ENCODE results near the gene MRPL52.
"Not testable (repeated sequence)": the region's sequence is repeated elsewhere in the genome, so short reads cannot be mapped to it uniquely, and the experiment has no call there.

MRPL52 gene

DNA sequence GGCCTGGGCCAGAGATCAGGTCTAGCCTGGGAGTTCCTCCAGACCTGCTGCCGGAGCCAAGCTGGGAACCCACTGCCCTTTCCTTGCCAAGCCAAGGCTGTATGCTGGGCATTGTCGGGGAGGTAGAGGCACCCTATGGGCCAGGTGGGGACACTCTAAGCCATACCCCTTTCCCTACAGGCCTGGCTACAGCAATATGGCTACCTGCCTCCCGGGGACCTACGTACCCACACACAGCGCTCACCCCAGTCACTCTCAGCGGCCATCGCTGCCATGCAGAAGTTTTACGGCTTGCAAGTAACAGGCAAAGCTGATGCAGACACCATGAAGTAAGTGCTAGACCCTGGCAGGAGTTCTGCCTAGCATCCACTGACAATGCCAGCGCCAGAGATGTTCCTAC, 11.6 kb downstream of the MRPL52 start:
- no peak for DNase-seq

DNA sequence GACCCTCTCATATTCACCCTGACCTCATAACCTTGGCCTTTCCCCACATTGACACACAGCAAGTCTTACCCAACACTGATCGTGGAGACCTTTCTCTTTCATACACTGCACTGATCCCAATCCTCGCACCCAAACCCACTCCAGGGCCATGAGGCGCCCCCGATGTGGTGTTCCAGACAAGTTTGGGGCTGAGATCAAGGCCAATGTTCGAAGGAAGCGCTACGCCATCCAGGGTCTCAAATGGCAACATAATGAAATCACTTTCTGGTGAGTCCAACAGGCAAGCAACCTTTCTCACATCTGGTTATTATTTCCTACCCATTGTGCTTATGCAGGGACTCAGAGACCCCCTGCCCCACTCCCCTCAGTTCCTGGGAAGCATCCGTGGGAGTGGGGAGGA, 12.1 kb downstream of the MRPL52 start:
- no peak for DNase-seq

DNA sequence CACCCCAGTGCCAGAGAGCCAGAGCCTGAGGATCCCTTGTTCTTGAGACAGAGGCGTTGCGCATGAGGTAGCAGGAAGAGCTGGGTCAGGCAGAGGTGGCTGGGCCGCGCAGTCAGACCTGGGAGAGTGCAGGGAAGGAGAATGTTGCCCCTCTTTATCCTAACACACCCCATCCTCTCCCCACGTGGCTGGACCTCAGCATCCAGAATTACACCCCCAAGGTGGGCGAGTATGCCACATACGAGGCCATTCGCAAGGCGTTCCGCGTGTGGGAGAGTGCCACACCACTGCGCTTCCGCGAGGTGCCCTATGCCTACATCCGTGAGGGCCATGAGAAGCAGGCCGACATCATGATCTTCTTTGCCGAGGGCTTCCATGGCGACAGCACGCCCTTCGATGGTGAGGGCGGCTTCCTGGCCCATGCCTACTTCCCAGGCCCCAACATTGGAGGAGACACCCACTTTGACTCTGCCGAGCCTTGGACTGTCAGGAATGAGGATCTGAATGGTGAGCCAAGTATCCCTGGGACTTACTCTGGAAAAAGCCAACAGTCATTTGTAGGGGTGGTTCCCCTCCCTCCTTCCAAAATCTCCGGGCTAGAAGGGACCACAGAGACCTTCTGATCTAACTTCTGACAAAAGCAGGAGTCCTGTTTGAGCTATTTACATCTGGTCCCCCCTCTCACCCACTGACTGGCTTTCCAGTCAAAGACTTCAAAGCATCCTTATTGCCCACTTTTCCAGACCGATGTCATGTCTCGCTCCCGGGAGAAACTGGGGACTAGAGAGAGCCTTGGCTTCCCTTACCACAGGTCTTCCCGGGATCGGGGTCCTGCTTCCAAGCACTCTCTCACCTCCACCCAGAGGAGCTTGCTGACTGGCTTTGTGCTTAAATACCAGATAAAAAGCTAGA, 12.8 kb downstream of the MRPL52 start:
- no peak for DNase-seq

DNA sequence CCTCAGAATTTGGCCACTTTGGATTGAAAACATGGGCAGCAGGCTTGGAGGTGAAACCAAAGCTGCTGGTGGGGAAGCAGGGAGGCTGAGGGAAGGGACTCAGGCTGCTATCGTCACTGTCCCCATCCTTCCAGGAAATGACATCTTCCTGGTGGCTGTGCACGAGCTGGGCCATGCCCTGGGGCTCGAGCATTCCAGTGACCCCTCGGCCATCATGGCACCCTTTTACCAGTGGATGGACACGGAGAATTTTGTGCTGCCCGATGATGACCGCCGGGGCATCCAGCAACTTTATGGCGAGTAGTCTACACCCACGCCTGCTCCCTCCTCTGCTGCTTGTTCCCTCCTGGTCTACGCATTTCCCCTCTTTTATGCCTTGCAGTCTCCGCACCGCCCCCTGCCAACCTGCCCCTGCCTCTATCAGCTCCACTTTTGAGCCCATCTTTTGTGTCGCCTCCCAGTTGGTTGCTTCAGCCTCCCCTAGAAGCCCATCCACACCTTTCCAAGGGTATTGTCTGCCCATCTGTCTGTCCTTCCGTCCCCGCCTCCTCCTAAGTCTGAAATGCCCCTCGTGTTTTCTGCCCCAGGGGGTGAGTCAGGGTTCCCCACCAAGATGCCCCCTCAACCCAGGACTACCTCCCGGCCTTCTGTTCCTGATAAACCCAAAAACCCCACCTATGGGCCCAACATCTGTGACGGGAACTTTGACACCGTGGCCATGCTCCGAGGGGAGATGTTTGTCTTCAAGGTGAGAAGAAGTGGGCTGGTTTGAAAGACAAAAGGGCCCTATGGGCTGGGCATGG, 13.6 kb downstream of the MRPL52 start:
- no peak for DNase-seq

DNA sequence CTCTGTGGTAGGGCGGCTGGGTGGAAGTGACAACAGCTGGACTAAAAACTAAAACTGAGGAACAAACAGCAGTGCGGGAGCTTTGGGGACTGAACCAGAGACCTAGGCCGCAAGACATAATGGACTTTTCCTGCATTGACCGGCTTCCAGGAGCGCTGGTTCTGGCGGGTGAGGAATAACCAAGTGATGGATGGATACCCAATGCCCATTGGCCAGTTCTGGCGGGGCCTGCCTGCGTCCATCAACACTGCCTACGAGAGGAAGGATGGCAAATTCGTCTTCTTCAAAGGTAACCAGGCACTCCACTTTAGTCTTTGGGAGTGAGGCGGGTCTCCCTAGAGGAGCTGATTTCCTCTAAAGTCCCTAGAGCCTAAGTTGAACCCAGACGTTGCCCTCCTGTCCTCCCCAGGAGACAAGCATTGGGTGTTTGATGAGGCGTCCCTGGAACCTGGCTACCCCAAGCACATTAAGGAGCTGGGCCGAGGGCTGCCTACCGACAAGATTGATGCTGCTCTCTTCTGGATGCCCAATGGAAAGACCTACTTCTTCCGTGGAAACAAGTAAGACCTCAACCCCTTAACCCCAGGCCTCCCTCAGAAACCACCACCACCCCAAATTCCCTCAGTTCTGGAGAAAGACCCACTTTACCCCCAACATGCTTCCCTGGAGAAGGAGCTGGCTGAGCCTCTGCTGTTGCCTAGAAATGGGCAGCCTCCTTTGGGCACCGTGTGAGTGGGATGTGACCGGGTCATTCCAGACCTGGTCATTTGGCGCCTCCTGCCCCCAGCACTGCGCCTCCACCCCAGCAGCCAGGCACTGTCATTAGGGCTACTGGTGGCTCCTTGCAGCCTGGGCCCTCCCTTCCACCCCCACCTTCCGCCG, 14.8 kb downstream of the MRPL52 start:
- DNase-seq = no peak

DNA sequence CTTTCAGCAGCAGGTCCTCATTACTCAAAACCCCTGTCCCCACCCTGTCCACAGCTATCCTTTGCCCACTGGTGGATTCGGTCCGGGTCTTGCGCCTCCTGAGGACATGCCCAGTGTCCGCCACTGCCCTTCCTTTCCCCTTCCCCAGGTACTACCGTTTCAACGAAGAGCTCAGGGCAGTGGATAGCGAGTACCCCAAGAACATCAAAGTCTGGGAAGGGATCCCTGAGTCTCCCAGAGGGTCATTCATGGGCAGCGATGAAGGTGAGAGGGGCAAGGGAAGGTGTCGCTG, 15.4 kb downstream of the MRPL52 start:
- DNase-seq = no peak

DNA sequence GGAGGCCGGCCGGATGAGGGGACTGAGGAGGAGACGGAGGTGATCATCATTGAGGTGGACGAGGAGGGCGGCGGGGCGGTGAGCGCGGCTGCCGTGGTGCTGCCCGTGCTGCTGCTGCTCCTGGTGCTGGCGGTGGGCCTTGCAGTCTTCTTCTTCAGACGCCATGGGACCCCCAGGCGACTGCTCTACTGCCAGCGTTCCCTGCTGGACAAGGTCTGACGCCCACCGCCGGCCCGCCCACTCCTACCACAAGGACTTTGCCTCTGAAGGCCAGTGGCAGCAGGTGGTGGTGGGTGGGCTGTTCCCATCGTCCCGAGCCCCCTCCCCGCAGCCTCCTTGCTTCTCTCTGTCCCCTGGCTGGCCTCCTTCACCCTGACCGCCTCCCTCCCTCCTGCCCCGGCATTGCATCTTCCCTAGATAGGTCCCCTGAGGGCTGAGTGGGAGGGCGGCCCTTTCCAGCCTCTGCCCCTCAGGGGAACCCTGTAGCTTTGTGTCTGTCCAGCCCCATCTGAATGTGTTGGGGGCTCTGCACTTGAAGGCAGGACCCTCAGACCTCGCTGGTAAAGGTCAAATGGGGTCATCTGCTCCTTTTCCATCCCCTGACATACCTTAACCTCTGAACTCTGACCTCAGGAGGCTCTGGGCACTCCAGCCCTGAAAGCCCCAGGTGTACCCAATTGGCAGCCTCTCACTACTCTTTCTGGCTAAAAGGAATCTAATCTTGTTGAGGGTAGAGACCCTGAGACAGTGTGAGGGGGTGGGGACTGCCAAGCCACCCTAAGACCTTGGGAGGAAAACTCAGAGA, 16.3 kb downstream of the MRPL52 start:
- no peak for DNase-seq

DNA sequence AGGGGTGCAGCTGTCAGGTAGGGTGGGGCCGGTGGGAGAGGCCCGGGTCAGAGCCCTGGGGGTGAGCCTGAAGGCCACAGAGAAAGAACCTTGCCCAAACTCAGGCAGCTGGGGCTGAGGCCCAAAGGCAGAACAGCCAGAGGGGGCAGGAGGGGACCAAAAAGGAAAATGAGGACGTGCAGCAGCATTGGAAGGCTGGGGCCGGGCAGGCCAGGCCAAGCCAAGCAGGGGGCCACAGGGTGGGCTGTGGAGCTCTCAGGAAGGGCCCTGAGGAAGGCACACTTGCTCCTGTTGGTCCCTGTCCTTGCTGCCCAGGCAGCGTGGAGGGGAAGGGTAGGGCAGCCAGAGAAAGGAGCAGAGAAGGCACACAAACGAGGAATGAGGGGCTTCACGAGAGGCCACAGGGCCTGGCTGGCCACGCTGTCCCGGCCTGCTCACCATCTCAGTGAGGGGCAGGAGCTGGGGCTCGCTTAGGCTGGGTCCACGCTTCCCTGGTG, 17.2 kb downstream of the MRPL52 start:
- DNase-seq = no peak

DNA sequence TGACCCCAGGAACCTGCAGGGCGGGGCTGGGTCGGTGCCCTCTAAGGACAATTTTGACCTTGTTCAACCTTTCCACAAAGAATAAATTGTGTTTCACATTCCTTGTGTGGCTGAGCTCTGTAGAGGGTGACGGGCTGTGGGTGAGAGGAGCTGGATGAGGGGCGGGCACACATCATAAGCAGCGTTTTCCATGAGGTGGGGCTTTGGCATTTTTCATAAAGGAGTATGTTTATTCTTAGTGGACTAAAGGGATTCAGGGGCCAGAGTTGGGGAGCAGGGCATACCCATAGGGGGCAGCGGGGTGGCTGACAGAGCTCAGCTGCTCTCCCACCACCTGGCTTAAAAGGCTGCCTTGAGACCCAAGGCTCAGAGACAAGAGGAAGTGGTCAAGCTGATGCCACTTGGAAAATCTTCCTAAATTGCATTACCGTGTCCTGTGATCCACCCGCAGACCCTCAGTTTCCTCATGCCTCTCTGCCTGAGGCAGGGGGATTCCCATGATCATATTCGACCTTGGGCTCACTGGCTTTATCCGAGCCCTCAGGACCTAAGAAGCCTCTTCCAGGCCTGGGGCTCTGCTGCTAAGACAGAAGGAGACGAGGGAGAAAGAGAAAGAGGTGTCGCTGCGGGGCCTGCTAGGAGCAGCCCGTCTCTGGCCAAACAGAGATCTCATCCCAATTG, 18.1 kb downstream of the MRPL52 start:
- no peak for DNase-seq

DNA sequence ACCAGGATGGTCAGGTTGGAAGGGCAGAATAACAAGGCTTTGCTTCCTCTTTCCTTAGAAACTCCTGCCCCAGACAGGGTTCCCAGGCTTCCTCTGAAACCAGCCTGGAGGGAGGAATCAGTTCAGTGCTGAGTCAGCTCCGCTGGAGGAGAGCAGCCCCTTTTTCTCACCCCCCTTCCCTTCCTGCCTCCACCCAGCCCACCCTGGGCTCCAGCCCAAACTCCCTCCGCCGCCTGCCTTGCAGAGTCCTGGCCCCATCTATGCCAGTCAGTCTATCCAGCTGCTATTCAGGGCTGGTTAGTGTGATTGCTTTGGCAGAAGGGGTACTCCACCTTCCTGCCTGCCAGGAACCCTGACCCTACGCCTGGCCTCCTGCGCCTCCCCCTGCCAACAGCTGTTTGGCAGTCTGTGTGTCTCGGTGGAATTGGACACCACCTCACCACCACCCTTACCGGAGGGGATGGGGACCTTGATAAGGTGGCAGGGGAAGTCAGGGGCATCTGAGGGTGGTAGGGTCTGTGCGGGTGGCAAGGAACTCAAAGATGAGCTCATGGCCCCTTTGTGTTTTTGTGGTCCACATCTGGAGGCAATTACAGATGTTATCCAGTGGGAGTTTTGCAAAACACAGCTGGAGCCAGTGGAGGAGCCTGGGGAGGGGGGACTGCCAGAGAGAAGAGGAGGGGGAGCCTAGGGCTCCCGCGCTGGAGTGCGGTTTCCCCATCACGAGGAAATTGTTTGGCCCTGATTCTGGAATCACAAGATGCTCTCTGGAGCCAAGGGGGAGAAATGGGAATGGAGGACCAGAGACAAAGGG, 18.9 kb downstream of the MRPL52 start:
- no peak for DNase-seq

DNA sequence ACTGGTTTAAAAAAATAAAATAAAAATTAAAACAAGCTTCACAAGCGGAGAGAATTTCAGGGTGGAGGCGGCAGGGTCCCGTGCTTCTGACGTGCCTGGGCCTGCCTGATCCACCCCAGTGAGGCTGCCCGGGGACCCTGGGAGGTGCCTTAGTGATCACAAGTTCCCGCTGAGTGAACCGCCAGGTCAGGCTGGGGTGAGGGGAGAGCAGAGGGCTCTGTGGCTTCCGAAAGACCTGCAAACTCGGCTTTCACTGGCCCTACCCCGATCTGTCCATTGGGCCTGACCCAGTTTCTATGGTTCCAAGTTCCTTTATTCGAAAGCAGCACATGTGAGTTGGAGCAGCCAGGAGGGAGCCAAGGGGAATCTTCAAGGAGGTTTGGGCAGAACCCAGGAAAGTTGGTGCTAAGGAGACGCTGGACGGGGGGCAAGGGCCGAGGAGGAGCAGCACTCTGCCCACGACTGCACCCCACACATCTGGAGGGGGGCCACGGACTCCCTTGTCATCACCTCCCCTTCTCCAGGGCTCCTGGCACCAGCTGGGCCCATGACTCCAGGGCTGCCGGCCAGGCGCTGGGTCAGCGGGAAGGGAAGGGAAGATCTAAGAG, 19.6 kb downstream of the MRPL52 start:
- DNase-seq = no peak

DNA sequence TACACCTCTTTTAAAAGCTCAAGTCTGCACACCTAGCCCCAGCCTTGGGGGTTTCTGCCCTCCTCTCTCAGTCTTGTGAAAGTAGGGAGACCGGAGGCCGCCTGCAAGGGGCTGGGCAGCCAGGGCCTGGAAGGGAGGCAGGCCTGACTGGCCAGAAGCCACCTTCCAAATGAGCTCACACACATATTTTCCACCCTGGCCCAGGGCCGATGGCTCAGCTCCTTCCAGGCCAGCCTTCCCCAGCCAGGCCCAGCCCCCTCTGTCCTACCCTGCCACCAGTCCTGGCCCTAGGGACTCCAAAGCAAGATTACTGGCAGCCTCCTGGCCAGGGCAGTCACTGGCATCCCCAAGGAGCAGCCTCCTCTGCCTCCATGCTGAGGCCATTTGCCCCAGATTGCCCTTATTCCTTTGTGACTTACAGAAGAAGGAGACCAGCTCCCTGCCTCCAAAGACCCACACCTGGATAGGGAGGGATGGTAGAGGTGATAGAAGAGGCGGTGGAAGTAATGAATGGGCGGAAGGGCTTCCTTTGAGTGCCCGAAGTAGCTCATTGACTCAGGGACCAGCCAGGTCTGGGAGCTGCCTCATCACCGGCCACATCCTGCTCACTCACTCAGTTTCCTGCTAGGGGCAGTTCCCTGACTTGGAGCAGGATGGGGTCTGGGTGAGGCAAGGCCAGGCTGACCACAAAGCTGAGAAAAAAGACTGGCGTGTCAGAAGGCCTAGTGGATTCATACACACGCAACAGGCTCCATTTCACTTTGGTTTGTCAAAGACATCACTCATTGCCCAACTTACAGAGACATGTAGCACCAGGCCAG, 21.5 kb downstream of the MRPL52 start:
- peak; percentile 60 to 71 for DNase-seq

DNA sequence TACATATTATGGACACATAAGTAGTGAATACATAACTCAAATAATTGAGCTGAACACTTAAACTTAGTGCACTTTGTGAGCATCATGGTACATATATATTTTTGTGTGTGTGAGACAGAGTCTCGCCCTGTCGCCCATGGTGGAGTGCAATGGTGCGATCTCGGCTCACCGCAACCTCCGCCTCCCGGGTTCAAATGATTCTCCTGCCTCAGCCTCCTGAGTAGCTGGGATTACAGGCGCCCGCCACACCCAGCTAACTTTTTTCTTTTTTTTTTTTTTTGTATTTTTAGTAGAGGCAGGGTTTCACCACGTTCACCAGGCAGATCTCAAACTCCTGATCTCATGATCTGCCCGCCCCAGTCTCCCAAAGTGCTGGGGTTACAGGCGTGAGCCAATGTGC, 22.5 kb downstream of the MRPL52 start:
- DNase-seq = not testable (repeated sequence)

DNA sequence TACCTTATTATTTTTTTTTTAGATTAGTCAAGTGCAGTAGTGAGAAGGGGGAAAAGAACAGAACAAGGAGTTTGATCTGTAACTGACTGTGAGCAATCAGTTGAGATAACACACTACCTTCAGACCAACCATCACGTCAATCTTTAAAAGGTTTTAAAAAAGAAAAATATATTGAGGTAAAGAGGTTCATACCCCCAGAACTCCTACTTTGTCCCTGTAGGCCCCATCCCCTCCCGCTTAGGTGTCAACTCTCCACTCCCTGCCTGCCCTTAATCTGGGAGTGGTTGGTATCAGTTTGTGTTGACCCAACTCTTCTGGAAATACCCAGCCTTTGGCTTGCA, 22.9 kb downstream of the MRPL52 start:
- no peak for DNase-seq

DNA sequence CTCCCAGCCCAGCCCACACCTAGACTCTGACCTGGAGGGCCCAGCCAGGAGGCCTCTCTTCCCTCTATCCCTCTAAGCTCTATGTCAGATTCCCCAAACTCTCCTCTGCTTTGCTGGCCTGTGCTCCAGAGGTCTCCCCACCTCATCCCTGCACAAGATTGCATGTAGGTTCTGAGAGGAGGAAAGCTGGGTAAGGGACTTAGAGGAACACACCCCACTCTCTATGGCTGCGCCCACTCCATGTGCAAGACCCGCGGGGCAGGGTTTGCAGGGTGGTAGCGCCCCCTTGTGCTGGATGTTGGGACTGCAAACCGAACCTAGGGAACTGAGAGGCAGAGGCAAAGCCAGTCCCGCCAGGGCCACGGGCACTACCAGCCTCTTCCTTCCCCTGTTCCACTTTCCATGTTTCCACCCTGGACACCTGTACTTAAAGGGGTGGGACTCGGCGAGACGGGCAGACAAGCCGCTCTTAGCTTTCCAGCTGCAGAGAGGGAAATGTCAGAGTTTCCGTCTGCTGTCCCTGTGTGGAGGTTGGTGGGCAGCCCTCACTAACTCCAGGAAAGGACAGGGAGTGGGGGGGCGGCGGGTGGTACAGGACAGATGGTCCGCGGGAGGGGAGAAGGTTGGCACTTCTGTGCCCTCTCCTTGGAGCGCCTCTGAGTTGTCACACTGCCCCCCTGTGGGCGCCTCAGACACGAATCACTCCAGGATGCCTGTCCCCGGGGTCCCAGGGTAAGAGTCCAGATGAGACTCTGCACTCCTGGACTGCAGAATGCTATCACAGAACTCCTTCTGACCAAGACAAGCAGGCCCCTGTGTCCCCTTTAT, 23.5 kb downstream of the MRPL52 start:
- peak; percentile 98 to 99 for DNase-seq

DNA sequence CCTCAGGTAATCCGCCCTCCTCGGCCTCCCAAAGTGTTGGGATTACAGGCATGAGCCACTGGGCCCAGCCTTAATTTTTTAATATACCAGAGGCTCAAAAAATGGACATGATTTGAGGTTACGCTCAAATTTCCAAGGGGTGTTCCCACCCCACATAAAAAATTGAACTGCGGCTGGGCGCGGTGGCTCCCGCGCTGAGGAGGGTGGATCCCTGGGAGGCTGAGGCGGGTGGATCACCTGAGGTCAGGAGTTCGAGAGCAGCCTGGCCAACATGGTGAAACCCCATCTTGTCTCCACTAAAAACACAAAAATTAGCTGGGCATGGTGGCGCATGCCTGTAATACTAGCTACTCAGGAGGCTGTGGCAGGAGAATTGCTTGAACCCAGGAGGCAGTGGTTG, 24.6 kb downstream of the MRPL52 start:
- not testable (repeated sequence) for DNase-seq

DNA sequence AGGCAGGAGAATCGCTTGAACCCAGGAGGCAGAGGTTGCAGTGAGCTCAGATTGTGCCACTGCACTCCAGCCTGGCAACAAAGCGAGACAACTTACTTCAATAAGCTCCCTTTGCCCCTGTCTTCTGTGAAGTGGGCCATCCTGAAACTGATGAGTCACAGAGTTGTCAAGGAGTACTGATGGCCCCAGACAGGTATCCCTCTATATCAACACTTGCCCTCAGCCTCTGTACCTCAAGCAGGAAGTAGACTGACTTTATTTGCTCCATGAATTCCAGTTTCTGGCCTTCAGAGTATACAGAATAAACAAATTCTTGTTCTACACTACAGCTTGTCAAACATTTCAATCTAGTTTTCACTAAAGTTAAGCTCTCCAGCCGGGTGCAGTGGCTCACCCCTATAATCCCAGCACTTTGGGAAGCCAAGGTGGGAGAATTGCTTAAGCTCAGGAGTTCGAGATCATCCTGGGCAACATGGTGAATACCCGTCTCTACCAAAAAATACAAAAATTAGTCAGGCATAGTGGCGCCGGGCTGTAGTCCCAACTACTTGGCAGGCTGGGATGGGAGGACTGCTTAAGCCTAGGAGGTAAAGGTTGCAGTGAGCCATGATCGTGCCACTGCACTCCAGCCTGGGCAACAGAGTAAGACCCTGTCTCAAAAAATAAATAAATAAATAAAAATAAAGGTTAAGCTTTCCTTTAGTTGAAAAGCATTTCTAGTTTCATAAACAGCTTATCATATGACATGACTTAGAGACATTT, 25.5 kb downstream of the MRPL52 start:
- DNase-seq = no peak

DNA sequence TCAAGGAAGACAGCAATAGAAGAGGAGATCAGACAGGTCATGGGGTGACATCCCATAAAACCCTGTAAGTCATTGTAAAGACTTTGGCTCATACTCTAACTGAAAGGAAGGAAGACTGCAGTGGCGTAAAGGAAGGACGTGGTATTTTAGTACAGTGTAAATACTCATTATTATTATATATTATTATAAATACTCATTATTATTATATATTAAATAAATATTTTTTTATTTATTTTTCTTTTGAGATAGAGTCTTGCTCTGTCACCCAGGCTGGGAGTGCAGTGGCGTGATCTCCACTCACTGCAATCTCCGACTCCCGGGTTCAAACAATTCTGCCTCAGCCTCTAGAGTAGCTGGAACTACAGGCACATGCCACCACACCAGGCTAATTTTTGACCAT, 26.7 kb downstream of the MRPL52 start:
- DNase-seq = no peak
